HL-60 (cell line): ENCODE results near the gene PTPRJ.

Experiments
- DNase-seq, 2 experiments: peaks; one replicate each; pipeline ENCODE4 v3.0.0-alpha.2; 2010 to 2020; ENCODE audit warnings: low read depth in 1 of 2, low spot score in 1 of 2
- H3K27ac ChIP-seq: fragments of 250-450 bp; sonication (Bioruptor Pico); replicated peaks from 2 replicates; pipeline ENCODE4 v1.5.1; 2020; ENCODE audit warnings: mild to moderate bottlenecking, moderate library complexity
- H3K27me3 ChIP-seq: fragments of 250-450 bp; sonication (Bioruptor Pico); 2 replicates; pipeline ENCODE4 v1.5.1; 2021; ENCODE audit warnings: mild to moderate bottlenecking, moderate library complexity; ENCODE audit not compliant: insufficient read depth, poor library complexity, severe bottlenecking
- H3K4me3 ChIP-seq: replicated peaks from 2 replicates; pipeline ENCODE4 v1.5.1; 2011; ENCODE audit warnings: mild to moderate bottlenecking, control low read depth, low read length; ENCODE audit not compliant: insufficient read depth
- CTCF ChIP-seq: IDR thresholded peaks from one replicate; pipeline ENCODE4 v1.5.1; 2011; ENCODE audit warnings: low read length, control low read depth, inconsistent platforms; ENCODE audit not compliant: insufficient read depth
- GABPA ChIP-seq: IDR thresholded peaks from 2 replicates; pipeline ENCODE4 v1.6.1; 2012; ENCODE audit warnings: low read depth
- POLR2AphosphoS5 ChIP-seq: IDR thresholded peaks from 2 replicates; pipeline ENCODE4 v1.6.1; 2012; ENCODE audit warnings: low read depth
- REST ChIP-seq: IDR thresholded peaks from 2 replicates; pipeline ENCODE4 v1.6.1; 2012; ENCODE audit warnings: low read depth; ENCODE audit not compliant: insufficient replicate concordance
- SPI1 ChIP-seq: IDR thresholded peaks from 2 replicates; pipeline ENCODE4 v1.6.1; 2012; ENCODE audit warnings: low read depth, mild to moderate bottlenecking, borderline replicate concordance

PTPRJ gene

GRCh38 chr11:48122656-48123055 lies 142.3 kb downstream of the PTPRJ start:
- TF ChIP-seq POLR2AphosphoS5 = no peak
- DNase-seq = no peak
- no peak overlapping the region for H3K4me3 ChIP-seq
- no peak overlapping the region for H3K27ac ChIP-seq
- H3K27me3 ChIP-seq = no peaks in the 10 kb centered on the region

GRCh38 chr11:48123254-48123875 lies 143.0 kb downstream of the PTPRJ start:
- TF ChIP-seq REST = no peak
- TF ChIP-seq POLR2AphosphoS5 = no peak
- no peak for TF ChIP-seq GABPA
- no peak for TF ChIP-seq SPI1
- TF ChIP-seq CTCF = no peak
- Histone ChIP-seq H3K27me3 (no peaks in the 10 kb centered on the region), H3K4me3 (no peak overlapping the region), H3K27ac (no peak overlapping the region)
- no peak for DNase-seq

GRCh38 chr11:48123934-48124755 lies 143.8 kb downstream of the PTPRJ start:
- TF ChIP-seq SPI1 (no peak), POLR2AphosphoS5 (no peak), REST (no peak), GABPA (no peak), CTCF (no peak)
- Histone ChIP-seq H3K27ac (no peak overlapping the region), H3K27me3 (no peaks in the 10 kb centered on the region), H3K4me3 (no peak overlapping the region)
- no peak for DNase-seq

- Histone ChIP-seq H3K27ac (no peak overlapping the region), H3K4me3 (no peak overlapping the region), H3K27me3 (no peaks in the 10 kb centered on the region)
- DNase-seq = no peak
- TF ChIP-seq GABPA (no peak), REST (no peak)
Measured at GRCh38 chr11:48124880-48125279, 144.5 kb downstream of the PTPRJ start.
